HCT116 (cell line): Measurements from ENCODE around the gene DNAJC16. TPM values are rescaled to one million over a fixed set of nuclear protein-coding genes. Genes with fewer than 3 reads are reported as not detected.

Experiments used
- ATAC-seq: fragments of 200-7000 bp; cut with Tn5 transposase; 2 replicates; pipeline ENCODE4 v1.9.1; 2020; ENCODE audit warnings: mild to moderate bottlenecking, moderate library complexity
- BruUV-seq: library from RNA; stranded (reverse); fragments of 400-500 nt; replicated peaks from 2 replicates; lab custom pipeline; 2021; lab: Mats Ljungman, UMichigan
- CTCF ChIA-PET: fragments of 300-600 bp; sonication (Branson Sonifier 250); formaldehyde crosslinking; loops from one replicate; lab custom pipeline; 2021; ENCODE audit warnings: antibody characterized with exemption; lab: Charles Lee
- POLR2A ChIA-PET: fragments of 300-600, 350-600 bp; sonication (Branson Sonifier 250); formaldehyde crosslinking; loops from one replicate; lab custom pipeline; 2021; ENCODE audit warnings: antibody characterized with exemption; lab: Charles Lee
- RAD21 ChIA-PET, 2 experiments: fragments of 300-600 bp; sonication (Branson Sonifier 250); formaldehyde crosslinking; loops; one replicate each; lab custom pipeline; 2023; ENCODE audit warnings: low total read pairs in 2 of 2; ENCODE audit not compliant: uncharacterized antibody in 2 of 2, unreplicated experiment in 2 of 2, low non-redundant PET in 1 of 2; lab: Charles Lee
- DNase-seq: peaks from one replicate; pipeline ENCODE4 v3.0.0-alpha.2; 2010; ENCODE audit warnings: low read depth, low spot score
- H2AFZ ChIP-seq: fragments of 200-600 bp; shearing (Covaris generic), sonication (generic); 2 replicates; pipeline ENCODE4 v1.6.1; 2017; ENCODE audit warnings: low read depth, mixed run types, mixed read lengths, antibody characterized with exemption, low read length; ENCODE audit not compliant: poor library complexity, severe bottlenecking
- H3K27ac ChIP-seq: 2 replicates; pipeline ENCODE4 v1.5.1; 2012; ENCODE audit warnings: low read depth, low read length
- H3K27me3 ChIP-seq: fragments of 200-600 bp; sonication (generic); 2 replicates; pipeline ENCODE4 v1.6.1; 2016; ENCODE audit warnings: mixed run types, low read length, mixed read lengths; ENCODE audit not compliant: insufficient read depth
- H3K36me3 ChIP-seq, 2 experiments: fragments of 200-500 bp in 1 of 2; fragments of 200-600 bp in 1 of 2; sonication (Bioruptor generic) in 1 of 2; sonication (generic) in 1 of 2; 2 replicates each; pipeline versions ENCODE4 v1.5.1 to v1.6.1; 2014 to 2016; ENCODE audit warnings: low read length in 2 of 2, inconsistent platforms in 1 of 2, mixed read lengths in 1 of 2, mixed run types in 1 of 2; ENCODE audit not compliant: insufficient read depth in 2 of 2, control insufficient read depth in 1 of 2
- H3K4me1 ChIP-seq, 2 experiments: fragments of 200-600 bp in 1 of 2; sonication (generic) in 1 of 2; 2 replicates each; pipeline versions ENCODE4 v1.5.1 to v1.6.1; 2012 to 2017; ENCODE audit warnings: low read length in 2 of 2, inconsistent platforms in 1 of 2, mild to moderate bottlenecking in 1 of 2, mixed read lengths in 1 of 2, mixed run types in 1 of 2, moderate library complexity in 1 of 2; ENCODE audit not compliant: insufficient read depth in 2 of 2, control insufficient read depth in 1 of 2
- H3K4me2 ChIP-seq: fragments of 200-600 bp; sonication (generic); 2 replicates; pipeline ENCODE4 v1.6.1; 2017; ENCODE audit warnings: mixed run types, low read length, mixed read lengths
- H3K4me3 ChIP-seq, 2 experiments: fragments of 200-600 bp in 1 of 2; sonication (generic) in 1 of 2; replicated peaks in 1 of 2; 2 replicates each; pipeline ENCODE4 v1.5.1; 2011 to 2016; ENCODE audit warnings: low read length in 2 of 2, control low read depth in 1 of 2, low read depth in 1 of 2, mild to moderate bottlenecking in 1 of 2, mixed read lengths in 1 of 2, mixed run types in 1 of 2
- H3K79me2 ChIP-seq: fragments of 200-600 bp; sonication (generic); 2 replicates; pipeline ENCODE4 v1.6.1; 2017; ENCODE audit warnings: mild to moderate bottlenecking, mixed run types, low read length, moderate library complexity, mixed read lengths; ENCODE audit not compliant: insufficient read depth
- H3K9ac ChIP-seq: fragments of 200-600 bp; sonication (generic); 2 replicates; pipeline ENCODE4 v1.6.1; 2016; ENCODE audit warnings: low read length, mixed read lengths
- H3K9me2 ChIP-seq: fragments of 200-600 bp; sonication (generic), shearing (Covaris generic); 2 replicates; pipeline ENCODE4 v1.6.1; 2017; ENCODE audit warnings: mixed run types, mild to moderate bottlenecking, moderate library complexity; ENCODE audit not compliant: insufficient read depth
- H3K9me3 ChIP-seq, 2 experiments: fragments of 200-500 bp in 1 of 2; fragments of 200-600 bp in 1 of 2; sonication (Bioruptor generic) in 1 of 2; sonication (generic) in 1 of 2; 2 replicates each; pipeline ENCODE4 v1.6.1; 2014 to 2017; ENCODE audit warnings: low read length in 2 of 2, mixed read lengths in 2 of 2, inconsistent platforms in 1 of 2, low read depth in 1 of 2, mild to moderate bottlenecking in 1 of 2, mixed run types in 1 of 2, moderate library complexity in 1 of 2; ENCODE audit not compliant: control insufficient read depth in 1 of 2, insufficient read depth in 1 of 2
- H4K20me1 ChIP-seq: fragments of 200-600 bp; sonication (generic), shearing (Covaris generic); 2 replicates; pipeline ENCODE4 v1.6.1; 2017; ENCODE audit warnings: mixed run types, mild to moderate bottlenecking, moderate library complexity; ENCODE audit not compliant: insufficient read depth
- ATF3 ChIP-seq: IDR thresholded peaks from 2 replicates; pipeline ENCODE4 v1.6.1; 2012
- CEBPB ChIP-seq: IDR thresholded peaks from 2 replicates; pipeline ENCODE4 v1.6.1; 2012; ENCODE audit warnings: low read depth
- ELF1 ChIP-seq: IDR thresholded peaks from 2 replicates; pipeline ENCODE4 v1.6.1; 2012; ENCODE audit warnings: low read depth, borderline replicate concordance
- EZH2phosphoT487 ChIP-seq: fragments of 200-600 bp; IDR thresholded peaks from 2 replicates; pipeline ENCODE4 v1.6.1; 2018; ENCODE audit warnings: antibody characterized with exemption, borderline replicate concordance
- MAX ChIP-seq: IDR thresholded peaks from 2 replicates; pipeline ENCODE4 v1.6.1; 2012
- POLR2AphosphoS5 ChIP-seq: IDR thresholded peaks from 2 replicates; pipeline ENCODE4 v1.6.1; 2011; ENCODE audit warnings: mild to moderate bottlenecking, low read depth, low read length, moderate library complexity
- SIN3A ChIP-seq: IDR thresholded peaks from 2 replicates; pipeline ENCODE4 v1.6.1; 2012; ENCODE audit warnings: low read depth
- SP1 ChIP-seq: IDR thresholded peaks from 2 replicates; pipeline ENCODE4 v1.6.1; 2012; ENCODE audit warnings: low read depth
- TCF7L2 ChIP-seq: IDR thresholded peaks from 2 replicates; pipeline ENCODE4 v1.7.0; 2011; ENCODE audit warnings: borderline replicate concordance, inconsistent platforms; ENCODE audit not compliant: insufficient read depth, insufficient read length; ENCODE audit errors: extremely low read depth
- ZFX ChIP-seq: fragments of 450-650 bp; IDR thresholded peaks from 2 replicates; pipeline ENCODE4 v1.6.1; 2017
- intact Hi-C: fragments of 100-400 bp; cut with micrococcal nuclease; formaldehyde crosslinking; loops from 2 replicates; pipeline ENCODE4 v1.10.0; 2022
- total RNA-seq: library from RNA; stranded (reverse); gene quantifications from one replicate; pipeline ENCODE4 v1.2.1, GENCODE V29; 2021; ENCODE audit not compliant: unreplicated experiment

Gene DNAJC16
- total RNA-seq, 1 experiment from 2014 or later = 20.6 TPM

GRCh38 chr1:15523104-15524020 is 3.3 kb upstream of the DNAJC16 start:
- peak overlapping the region; percentile 81 for H3K4me2 ChIP-seq
- no peaks in the 10 kb centered on the region for H3K9me2 ChIP-seq
- no peaks in the 10 kb centered on the region for H3K9me3 ChIP-seq
- peaks cover 10 to 31% of the 10 kb centered on the region in 2 experiments for H3K4me1 ChIP-seq
- intact Hi-C loops = no loop called here
- no peak overlapping the region for H2AFZ ChIP-seq
- CTCF ChIA-PET = no interaction called here
- no peak for ATAC-seq
- H3K27me3 ChIP-seq = no peaks in the 10 kb centered on the region
- H3K27ac ChIP-seq = peak overlapping the region; percentile 40
- RAD21 ChIA-PET = no interaction called here
- H3K79me2 ChIP-seq = peaks cover 14% of the 10 kb centered on the region
- no peak for TF ChIP-seq TCF7L2
- TF ChIP-seq ATF3 = no peak
- TF ChIP-seq ZFX = no peak
- TF ChIP-seq SIN3A = no peak; the same call in 1 of the 2 replicates
- TF ChIP-seq SP1 = no peak
- TF ChIP-seq ELF1 = no peak
- no peak for TF ChIP-seq EZH2phosphoT487
- no peak for TF ChIP-seq MAX
- TF ChIP-seq CEBPB = no peak
- TF ChIP-seq, all 23 proteins: peak for 0
- Histone ChIP-seq H3K36me3 (no peaks in the 10 kb centered on the region), H3K9ac (peak overlapping the region; percentile 79), H3K4me3 (peak overlapping the region; percentile 75 to 80), H4K20me1 (no peaks in the 10 kb centered on the region)
- TSS peak; percentile 76 for BruUV-seq
- POLR2A ChIA-PET = no interaction called here
- no peak for DNase-seq

GRCh38 chr1:15524021-15524282 is 2.7 kb upstream of the DNAJC16 start, which contains the start of gene CASP9:
Gene CASP9, minus strand, starts transcription at chr1:15524215. Its CDS starts 15 bp downstream, at chr1:15524200.
- H3K27me3 ChIP-seq = no peaks in the 10 kb centered on the region
- H3K9me3 ChIP-seq = no peaks in the 10 kb centered on the region
- peak within 1 kb of the TSS; percentile 81 for H3K4me2 ChIP-seq
- no TSS peak for BruUV-seq
- H3K27ac ChIP-seq = peak within 1 kb of the TSS; percentile 87
- H3K4me3 ChIP-seq = peak within 1 kb of the TSS; percentile 80 to 84
- DNase-seq = no peak
- POLR2A ChIA-PET = no interaction called here
- no peaks in the 10 kb centered on the region for H4K20me1 ChIP-seq
- no peaks in the 10 kb centered on the region for H3K9me2 ChIP-seq
- H3K36me3 ChIP-seq = no peaks in the 10 kb centered on the region
- H3K9ac ChIP-seq = peak within 1 kb of the TSS; percentile 90
- peaks cover 19% of the 10 kb centered on the region for H3K79me2 ChIP-seq
- intact Hi-C loops = no loop called here
- RAD21 ChIA-PET = no interaction called here
- peaks cover 10 to 31% of the 10 kb centered on the region in 2 experiments for H3K4me1 ChIP-seq
- ATAC-seq = no peak
- TF ChIP-seq TCF7L2 (no peak), ZFX (0 out of 2 replicates have a peak, but pooled peaks have one; percentile 18), POLR2AphosphoS5 (peak; percentile 78), MAX (peak; percentile 31), ATF3 (no peak), CEBPB (0 out of 2 replicates have a peak, but pooled peaks have one; percentile 0)
- CTCF ChIA-PET = no interaction called here
- H2AFZ ChIP-seq = no peak within 1 kb of the TSS
